ENCODE data around the gene NTM.

DNA sequence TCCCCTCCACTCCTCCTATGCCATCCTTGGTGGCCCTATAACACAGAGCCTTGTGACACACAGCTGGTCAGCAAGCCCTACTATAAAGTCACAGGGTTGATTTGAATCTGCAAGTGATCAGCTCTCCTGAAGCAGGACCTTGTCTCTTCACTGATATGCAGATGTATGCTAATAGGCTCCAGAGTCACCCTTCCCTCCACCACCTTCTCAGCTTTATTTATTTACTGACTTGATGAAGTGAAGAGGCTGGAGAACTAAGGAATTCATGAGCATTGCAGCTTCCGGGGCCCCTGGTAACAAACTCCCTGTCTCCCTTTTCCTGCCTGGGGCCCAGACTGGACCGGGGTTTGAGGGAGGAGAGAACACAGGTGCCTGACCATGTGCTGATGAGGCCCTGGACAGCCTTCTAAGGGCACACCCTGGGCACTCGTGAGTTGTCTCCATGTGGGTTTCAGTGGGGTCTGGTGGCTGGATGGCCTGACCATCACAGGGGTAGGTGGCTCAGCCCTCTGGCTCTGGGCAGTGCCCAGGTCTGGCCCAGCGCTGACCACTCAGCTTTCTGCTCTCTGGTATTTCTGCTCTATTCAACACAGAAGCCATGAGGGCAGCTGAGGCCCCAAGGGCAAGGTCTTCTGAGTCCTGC is 307.5 kb downstream of the NTM start:
- TF ChIP-seq EZH2 (IDR thresholded peaks at IDR 0.05; ENCODE audit: borderline replicate concordance) = no peak
- TF ChIP-seq, protein P1, sequence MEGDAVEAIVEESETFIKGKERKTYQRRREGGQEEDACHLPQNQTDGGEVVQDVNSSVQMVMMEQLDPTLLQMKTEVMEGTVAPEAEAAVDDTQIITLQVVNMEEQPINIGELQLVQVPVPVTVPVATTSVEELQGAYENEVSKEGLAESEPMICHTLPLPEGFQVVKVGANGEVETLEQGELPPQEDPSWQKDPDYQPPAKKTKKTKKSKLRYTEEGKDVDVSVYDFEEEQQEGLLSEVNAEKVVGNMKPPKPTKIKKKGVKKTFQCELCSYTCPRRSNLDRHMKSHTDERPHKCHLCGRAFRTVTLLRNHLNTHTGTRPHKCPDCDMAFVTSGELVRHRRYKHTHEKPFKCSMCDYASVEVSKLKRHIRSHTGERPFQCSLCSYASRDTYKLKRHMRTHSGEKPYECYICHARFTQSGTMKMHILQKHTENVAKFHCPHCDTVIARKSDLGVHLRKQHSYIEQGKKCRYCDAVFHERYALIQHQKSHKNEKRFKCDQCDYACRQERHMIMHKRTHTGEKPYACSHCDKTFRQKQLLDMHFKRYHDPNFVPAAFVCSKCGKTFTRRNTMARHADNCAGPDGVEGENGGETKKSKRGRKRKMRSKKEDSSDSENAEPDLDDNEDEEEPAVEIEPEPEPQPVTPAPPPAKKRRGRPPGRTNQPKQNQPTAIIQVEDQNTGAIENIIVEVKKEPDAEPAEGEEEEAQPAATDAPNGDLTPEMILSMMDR (IDR thresholded peaks at IDR 0.05; ENCODE audit: poor library complexity) = no peak

Measured in hepatocyte (in vitro differentiated cells).